Bone marrow (tissue), 2 donors: ENCODE measurements around the gene UNC13D.

Experiments
- DNase-seq, 2 donors: peaks; one replicate each; lab custom pipeline; 2025; lab: John Stamatoyannopoulos, UW

The UNC13D gene

DNA sequence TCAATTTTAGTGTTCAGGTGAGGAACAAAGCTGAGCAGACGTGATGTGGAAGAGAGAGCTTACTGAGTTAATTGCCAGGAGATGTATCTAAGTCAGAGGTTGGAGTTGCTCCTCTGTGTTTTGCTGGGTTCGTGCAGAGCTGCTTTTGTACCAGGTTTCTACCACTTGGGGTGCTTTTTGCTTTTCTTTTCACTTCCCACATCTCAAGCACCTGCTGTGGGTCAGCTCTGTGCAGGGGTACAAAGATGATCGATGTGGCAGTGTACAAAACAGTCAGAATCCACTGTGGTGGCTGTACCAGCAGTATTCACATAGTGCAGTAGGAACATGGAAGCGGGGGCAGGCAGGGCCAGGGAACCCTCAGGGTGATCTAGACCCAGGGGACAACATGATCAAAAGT is 44.8 kb downstream of the UNC13D start:
- DNase-seq = no peak

DNA sequence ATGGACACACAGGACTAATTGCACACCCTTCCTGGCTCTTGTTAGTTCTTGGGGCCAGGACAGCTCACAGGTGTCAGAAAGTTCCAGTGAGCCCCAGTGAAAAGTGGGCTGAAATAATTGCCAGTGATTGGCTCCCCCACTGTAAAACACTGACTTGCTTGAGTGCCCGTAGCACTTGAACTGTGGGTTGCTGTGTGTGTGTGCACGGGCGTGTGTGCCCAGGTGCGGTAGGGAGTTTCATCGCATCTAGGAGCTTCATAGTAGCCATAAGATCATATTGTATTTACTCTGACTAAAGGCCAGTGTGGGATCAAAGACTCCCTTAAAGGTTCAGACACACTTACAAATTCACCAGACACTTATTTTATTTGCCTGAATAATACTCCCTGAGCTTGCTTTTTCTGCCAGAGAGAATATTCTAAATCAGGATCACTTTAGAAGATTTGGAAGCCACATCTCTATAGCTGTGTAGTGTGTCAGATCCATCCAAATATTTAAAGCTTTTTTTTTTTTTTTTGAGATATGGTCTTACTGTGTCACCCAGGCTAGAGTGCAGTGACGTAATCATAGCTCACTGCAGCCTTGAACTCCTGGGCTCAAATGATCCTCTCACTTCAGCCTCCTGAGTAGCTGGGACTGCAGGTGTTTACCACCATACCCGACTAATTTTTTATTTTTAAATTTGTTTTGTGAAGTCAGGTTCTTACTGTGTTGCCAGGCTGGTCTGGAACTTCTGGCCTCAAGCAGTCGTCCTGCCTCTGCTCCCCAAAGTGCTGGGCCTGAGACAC is 48.2 kb downstream of the UNC13D start:
- DNase-seq = no peak

- DNase-seq = no peak
Observed at GRCh38 chr17:75793460-75793859, 50.7 kb downstream of the UNC13D start.

DNA sequence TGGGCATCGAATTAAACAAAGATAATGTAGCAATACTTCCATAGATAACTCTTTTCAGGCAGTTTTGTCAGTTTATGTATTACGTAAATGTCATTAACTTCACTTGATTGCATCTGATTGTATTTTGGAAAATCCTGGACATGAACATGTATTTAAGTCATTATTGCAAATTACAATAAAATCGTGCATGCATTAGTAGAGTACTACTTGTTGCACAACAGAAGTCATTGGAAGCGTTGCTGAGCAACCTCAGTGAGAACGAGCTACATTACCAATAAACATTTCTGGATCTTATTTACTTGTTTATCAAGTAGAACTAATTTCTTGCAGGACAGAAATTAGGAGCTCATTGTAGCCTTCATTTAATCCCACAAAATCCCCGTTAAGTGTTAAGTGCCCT is 53.0 kb downstream of the UNC13D start:
- no peak for DNase-seq

DNA sequence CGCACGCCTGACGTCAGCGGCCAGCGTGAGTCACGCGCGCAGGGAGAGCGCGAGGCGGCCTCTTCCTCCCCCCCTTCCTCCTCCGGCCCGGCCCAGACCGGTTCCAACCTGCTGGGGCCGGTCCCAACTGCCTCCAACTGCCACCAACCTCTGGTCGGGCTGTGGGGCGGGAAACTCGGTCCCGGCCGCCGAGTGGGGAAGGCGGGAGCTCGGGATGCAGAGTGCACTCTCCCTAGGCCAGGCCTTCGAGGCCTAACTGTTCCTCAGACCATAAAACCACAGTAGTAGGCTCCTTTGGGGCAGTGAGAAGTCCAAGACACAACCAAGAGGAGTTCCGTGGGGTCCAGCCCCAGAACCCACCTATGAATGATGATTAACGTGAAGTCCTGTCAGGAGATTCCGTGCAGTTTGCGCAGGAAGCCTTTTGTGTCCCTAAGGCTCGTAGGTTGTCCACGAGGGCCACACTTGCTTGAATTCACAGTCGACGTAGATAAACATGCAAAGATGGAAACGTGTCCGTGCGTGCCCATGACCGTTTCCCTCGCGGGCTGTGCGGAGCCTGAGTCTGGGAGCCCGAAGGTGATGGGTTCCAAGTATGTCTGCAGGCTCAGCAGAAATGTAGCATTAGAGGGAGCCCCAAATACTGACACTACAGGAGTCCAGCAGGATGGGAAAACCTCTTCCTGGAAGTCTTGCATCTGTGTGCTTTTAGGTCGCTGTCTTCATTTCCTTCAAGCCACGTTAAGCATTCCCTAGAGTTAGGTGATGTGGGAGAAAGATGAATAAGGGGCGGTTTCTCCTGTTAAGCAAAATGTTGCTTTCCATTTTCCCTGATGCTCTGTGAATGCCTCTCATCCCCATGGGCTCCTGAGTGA is 59.0 kb downstream of the UNC13D start:
- DNase-seq = peak in 1 of 2 donors; percentile 78

DNA sequence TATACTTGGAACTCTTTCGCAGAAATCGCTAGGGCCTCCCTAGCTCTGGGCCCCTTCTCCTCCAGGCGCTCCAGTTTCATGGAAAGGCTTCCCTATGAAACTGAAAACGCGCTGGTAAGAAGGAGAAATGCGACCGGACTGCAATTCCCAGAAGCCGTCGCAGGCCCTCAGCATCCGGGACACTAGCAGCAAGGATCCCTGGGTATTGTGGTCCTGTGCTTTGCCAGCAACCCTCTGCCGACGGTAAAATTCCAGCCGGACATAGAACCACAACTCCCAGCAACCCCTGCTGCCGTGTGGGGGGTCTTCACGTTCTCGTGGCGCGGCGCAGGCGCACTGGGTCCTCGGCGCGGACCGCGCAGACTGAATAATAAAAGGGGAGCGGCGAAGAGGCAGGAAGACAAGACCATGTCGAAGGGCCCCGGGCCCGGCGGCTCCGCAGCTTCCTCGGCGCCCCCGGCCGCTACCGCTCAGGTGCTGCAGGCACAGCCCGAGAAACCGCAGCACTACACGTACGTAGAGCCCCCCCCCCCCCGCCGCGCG is 59.7 kb downstream of the UNC13D start, which contains the start of gene UNK:
Gene UNK (plus strand): TSS at position 334 of the 543 bp plus-strand sequence. CDS start 75 bp downstream, at position 409.
- peak; percentile 96 to 100 for DNase-seq

DNA sequence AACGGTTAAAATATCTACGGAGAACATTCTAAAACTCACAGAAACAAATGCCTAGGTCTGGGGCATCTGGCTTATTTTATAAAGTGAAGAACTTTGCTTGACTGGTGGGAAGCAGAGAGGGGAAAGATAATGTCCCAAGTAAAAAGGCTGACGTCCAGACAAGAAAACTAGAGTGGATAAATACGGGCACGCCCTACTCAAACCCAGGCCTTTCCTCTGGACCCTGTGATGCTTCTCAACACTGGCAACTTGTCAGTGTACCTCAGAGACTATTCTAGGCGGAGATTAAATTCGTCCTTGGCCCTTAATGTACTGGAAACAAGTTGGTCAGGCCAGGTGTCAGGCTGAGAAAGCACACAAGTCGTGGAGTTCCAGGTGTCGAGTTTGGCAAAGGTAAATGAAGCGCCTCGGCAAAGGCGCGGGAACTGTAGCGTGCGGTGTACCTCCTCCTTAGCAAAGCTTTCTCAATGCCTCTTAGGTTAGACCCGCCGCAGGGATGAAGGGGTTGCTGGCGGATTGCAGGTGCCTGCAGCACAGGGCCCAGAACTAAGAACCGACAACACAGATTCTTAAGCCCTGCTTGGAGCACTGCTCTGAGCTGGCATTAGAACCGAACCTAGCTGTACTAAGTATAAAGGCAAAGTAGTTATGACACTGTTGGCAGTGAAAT is 60.3 kb downstream of the UNC13D start:
- no peak for DNase-seq

- DNase-seq = peak in 1 of 2 donors; percentile 88
Observed at GRCh38 chr17:75783069-75783783, 61.0 kb downstream of the UNC13D start.

GRCh38 chr17:75779987-75780889 is 64.0 kb downstream of the UNC13D start:
- no peak for DNase-seq

DNA sequence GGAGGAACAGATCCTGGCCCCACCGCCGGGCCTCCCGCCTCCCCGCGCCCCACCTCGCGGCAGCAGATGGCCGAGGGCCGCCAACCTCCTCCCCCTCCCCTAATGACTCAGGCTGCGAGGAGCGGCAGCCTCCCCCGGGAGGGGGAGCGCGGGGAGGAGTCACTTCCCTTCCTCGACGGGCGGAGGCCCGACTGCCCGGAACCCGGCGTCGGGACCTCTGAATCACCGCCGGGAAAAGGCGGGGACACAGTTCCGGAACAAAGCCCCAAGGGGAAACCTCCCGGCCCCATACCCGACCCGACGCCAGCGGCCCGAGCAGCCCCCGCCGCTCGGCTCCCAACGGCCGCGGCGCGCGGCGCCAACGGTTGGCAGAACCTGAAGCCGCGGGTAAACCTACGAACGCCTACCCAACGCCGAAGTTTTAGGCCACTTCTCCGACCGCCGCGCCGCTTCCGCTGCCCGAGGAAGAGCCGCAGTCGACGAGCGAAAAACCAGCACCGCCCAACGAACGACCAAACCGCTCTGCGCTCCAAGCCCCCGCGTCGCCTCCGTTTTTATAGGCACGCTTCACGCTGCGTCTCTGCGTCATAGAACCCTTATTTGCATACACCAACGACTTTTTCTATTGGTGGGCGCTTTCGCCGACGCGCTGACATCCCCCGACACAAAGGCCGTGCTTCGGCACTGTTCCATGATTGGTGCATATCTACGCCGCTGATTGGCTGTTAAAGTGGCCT is 64.8 kb downstream of the UNC13D start:
- DNase-seq = peak; percentile 99 to 100

DNA sequence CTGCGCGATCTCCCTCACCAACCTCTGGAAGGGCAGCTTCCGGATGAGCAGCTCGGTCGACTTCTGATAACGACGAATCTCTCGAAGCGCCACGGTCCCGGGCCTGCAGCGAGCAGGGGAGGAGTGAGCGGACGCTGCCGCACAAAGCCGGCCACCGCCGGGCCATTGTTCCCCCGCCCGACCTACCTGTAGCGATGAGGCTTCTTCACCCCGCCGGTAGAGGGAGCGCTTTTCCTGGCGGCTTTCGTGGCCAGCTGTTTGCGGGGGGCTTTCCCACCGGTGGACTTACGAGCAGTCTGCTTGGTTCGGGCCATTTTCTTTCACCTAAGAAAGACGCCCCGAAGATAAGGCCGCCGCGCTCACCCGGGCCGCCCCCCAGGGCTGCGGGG is 65.3 kb downstream of the UNC13D start:
- DNase-seq = peak in 1 of 2 donors; percentile 74

DNA sequence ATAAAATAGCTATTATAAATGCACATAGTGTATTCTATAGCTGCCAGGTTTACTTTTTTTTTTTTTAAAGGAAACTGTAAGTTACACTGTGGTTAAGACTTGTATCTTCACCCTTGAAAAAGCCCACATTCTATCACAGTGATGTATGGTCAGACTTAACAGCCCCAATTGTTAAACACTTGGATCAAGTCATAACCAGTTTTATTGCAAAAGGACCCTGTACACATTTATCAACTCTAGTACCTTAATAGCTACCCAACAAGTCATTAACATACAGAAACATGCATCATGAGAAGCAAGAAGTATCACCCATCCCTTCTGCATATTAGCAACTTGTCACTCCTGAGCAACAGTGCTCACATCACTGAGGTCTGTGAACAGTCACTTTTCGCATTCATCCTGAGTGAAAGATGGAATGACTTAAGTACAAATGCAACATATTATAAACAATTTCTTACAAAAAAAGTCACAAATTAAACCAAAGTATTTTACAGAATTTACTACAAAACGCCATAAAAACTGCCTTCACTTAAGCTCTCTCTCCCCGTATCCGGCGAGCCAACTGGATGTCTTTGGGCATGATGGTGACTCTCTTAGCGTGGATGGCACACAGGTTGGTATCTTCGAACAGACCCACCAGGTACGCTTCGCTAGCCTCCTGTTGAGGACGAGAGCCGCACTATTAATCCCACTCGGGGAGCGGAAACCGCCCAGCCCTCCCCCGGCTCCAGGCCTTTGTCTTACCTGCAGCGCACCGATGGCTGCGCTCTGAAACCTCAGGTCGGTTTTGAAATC is 65.9 kb downstream of the UNC13D start:
- DNase-seq = peak in 1 of 2 donors; percentile 63

- DNase-seq = no peak
Observed at GRCh38 chr17:75777296-75777922, 66.8 kb downstream of the UNC13D start.
